ENCODE data around the gene RAD51B.

Gene RAD51B

DNA sequence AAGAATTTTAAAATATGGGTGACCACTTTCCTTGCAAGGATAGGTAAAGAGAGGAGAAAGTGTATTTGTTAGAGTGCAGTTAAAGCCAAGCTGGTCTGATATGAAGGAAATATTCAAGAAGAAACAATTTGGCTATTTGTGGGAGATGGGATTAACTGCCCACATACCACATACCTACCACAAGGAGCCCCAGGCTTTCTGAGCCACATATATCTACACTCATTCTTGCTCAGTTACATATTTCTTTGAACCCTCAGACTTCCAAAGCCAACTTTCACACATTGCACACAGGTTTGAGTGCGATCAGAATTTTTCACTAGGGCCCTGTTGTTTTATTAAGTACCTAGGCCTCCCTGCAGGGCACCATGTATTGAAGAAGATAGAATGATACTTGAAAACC, 643.1 kb downstream of the RAD51B start:
- DNase-seq (ENCODE audit: low read depth in 2 of 2): no peak

GRCh38 chr14:68463299-68463698, 643.7 kb downstream of the RAD51B start:
- no peak for DNase-seq (ENCODE audit: low read depth in 2 of 2)

DNA sequence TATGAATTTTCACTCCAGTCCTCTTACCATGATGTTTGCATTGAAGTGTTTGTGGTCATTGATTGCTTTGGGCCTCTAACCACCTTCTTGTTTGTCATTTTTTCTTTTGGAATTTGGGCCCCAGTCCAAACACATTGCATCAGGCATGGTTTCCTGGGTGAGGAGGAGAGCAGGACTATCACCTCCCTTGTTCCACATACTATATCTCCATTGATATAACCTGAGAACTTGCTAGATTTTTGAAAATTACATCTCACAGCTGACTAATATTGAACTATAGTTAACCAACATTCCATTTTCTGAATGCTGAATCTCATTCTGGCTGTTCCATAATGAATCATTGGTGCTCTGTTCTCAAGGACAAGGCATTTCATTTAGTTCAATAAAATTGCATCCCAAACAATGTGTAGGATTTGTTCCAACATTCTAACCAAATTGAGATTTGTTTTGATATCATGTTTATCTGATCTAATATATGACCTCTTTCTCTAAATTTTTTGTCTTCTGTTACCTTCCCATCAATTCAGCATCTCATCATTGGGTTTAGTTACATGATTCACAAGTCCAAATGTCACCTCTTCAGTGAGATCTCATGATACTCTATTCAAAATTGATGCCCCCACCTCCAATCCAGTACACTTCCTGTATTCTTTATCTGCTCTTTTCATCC, 644.3 kb downstream of the RAD51B start:
- no peak for DNase-seq (ENCODE audit: low read depth in 2 of 2)

GRCh38 chr14:68464711-68465110, 645.1 kb downstream of the RAD51B start:
- no peak for DNase-seq (ENCODE audit: low read depth in 2 of 2)

DNA sequence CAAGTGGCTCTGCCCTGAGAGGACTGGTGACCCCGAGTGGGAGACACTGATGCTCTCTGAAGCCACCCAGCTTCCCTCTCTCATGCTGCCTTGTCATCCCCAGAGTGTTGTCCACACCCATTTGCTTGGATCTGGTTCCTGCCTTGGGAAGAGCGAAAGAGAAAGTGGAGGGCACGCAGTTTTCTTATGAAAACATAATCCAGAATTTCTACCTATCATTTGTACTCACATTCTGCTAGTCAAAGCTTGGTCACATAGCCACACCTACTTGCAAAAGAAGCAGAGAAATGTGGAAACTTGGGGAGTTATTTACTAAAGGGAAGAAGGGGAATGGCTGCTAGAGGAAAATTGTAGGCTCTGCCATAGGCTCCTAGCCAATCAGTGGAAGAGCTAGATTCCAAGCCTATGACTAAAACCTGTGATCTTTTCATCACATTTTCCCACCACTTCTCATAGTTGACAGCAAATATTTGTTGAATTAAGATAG, 647.0 kb downstream of the RAD51B start:
- no peak for DNase-seq (ENCODE audit: low read depth in 2 of 2)

DNA sequence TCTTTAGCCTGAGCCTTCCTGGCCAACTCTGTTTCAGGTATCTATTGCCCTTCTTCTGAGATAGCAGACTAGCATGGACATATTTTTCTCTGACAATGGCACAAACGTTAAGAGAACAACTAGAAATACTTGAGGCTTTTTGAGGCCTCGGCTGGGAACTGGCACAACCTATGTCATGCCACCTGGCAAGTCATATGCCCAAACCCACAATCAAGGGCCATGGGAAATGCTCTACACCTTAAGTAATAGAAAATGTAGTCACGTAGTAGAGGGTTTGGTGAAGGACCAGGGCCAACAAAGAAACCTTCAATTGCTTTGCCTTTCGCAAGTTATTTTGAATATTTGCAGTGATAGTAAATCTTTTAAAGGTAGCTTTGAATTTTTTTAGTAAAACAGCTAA, 647.8 kb downstream of the RAD51B start:
- DNase-seq (ENCODE audit: low read depth in 2 of 2): no peak

DNA sequence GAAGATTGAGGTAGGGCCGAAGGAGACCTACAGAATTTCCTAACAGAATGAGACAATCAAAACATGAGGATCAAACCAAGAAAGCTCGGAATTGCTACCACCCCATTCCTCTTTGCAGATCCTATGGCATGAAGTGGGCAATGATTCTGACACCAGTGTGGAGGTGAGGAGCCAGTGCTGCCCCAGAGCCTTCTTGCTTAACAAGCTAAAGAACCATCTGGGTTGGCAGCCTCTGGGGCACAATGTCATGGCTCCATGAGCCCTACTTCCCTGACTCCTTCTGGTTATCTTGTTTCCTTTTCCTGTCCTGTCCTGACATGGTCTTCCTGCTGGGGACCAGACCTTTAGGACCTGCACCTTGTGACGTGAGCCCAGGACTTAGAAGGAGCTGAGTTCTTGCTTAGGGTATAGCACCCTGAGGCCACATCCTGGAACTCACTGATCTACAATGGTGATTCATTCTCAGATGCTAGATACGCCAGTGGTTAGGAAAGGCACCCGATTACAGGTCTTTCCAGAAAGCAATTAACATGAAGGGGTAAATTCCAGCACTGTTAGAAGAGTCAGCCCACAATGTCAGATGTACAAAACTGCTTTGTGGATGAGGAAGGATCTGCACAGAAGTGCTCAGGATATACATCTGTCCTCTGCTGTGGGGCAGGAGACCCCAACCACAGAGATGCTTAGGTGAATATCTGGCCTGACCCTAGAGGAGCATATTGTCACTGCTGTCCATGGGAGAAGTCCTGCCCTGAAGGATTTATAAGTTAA, 649.0 kb downstream of the RAD51B start:
- DNase-seq (ENCODE audit: low read depth in 2 of 2): no peak

DNA sequence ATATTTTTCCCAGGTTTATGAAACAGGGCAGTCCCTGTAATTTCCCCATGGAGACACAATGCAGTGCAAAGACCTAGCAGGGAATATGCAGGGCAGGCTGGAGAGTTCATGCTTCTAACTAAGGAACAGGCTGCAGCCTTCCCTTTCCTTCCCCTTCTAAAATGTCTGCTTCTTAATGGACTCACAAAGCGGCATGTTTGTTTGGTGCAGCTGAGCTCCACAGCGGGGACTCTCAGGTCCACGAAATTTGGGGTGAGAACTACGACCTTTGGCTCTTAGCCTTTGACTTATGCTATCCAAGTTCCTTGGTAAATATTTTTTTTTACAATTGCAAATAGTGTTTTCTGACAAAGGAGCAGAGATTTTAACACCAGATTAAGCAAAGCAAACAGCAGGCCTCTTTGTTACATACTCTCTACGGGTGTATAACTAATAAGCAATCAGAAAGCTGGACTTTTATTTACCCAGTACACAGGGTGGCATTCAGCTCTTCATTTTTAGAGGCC, 649.7 kb downstream of the RAD51B start:
- no peak for DNase-seq (ENCODE audit: low read depth in 2 of 2)

GRCh38 chr14:68470361-68470760, 650.8 kb downstream of the RAD51B start:
- no peak for DNase-seq (ENCODE audit: low read depth in 2 of 2)

DNA sequence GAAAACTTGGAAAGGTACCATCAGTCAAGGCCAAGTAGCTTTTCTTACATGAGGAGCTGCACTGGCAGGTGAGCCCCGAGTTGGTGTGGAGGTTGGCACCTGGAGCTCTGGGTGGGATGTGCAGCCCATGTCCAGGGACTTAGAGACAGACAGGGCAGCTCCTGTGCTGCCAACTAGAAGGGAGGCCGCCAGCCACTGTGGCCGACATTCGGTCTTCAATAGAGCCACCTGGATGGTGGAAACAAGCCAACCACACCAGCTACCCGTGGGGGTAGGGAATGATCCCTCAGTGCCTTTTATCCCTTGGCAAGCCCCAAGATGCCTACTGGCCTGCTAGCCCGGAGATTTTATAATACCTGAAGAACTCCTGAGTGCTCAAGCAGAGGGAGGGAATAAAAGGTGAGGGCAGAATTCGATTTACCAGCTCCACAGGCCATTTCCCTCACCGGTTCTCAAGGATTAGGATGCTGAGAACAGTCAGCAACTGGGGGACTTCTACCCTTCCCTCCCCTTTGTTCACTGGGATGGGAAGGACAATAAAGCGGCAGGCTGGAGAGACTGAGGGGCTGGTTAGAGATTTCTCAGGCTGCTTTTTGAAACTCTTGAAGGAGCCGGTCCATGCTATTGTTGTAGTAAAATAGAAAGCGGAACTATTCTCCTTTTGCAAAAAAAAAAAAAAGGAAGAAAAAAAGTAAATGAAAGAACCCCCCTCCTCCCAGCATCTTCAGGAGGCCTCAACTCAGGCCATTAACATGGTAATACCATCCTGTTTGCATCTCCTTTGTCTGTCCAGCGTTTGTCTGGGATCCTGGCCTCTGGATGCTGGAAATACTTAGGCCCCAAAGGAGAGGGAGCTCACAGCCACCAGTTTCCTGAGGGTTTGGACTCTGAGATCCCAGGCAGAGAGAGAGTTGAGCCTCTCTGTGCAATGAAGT, 651.7 kb downstream of the RAD51B start:
- no peak for DNase-seq (ENCODE audit: low read depth in 2 of 2)

DNA sequence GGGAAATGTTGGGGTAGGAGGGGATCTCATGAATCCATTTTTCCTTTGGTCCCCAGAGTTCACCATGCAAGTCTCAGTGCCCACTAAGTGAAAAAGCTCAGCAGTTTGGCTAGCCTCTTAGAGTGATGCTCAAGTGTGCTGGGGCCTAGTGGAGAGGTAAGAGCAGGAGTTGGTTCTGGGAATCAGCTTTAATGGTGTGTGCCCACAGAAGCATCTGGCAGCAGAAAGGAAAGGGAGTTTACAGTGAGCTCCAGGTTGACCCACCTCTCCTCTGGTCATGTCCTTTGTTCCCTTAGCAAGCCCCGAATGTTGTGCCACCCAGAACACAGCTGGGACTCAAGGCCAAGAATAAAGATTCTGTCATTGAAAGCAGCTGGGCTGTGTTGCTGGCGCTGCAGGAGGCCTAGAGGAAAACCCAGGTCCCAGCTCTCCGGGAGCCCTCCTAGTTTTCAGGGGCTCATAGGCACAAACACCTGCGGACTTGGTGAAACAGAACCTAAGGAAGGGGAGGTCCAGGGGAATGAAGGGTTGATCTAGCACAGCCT, 652.5 kb downstream of the RAD51B start:
- DNase-seq (ENCODE audit: low read depth in 2 of 2): no peak

DNA sequence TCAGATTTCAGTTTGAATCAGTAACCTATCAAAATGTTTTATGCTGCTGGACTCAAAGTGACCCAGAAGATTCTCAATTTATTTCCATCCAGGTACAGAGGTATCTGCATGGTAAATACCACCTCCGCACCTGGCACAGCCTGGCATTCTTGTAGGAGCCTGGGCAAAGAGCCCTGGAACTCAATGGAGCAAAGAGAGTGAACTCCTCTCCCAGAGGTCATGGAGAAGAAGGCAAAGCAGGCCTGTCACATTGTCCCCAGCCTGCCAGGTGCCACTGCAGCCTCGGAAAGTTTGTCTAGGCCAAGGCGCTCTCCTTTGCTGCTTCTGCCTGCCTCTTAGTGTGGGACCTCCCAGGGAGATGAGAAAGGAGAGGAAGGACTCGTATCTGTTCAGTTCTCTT, 653.5 kb downstream of the RAD51B start:
- DNase-seq (ENCODE audit: low read depth in 2 of 2): no peak

- DNase-seq (ENCODE audit: low read depth in 2 of 2): no peak
These were observed 654.2 kb downstream of the RAD51B start for GRCh38 chr14:68473794-68474193.

GRCh38 chr14:68474741-68475140, 655.2 kb downstream of the RAD51B start:
- DNase-seq (ENCODE audit: low read depth in 2 of 2): no peak

DNA sequence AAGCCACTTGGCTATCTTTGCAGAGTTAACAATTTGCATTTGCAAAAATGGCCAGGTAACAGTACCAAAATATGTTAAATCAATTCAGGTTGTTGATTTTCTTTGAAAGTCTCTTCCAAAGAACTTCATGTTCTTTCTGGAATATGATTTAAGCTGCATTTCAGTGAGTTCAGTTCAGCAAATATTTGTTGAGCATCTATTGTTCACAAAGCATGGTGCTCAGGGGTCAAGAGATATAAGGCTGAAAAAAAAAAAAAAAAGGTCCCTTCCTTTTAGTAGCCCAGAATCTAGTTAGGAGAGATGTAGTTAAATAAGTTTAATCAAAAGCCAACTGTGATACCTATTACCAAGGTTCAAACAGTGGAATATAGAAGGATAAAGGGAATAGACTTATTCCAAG, 656.2 kb downstream of the RAD51B start:
- no peak for DNase-seq (ENCODE audit: low read depth in 2 of 2)

- no peak for DNase-seq (ENCODE audit: low read depth in 2 of 2)
These were observed 656.9 kb downstream of the RAD51B start for GRCh38 chr14:68476212-68477109.

- DNase-seq (ENCODE audit: low read depth in 2 of 2): no peak
These were observed 657.5 kb downstream of the RAD51B start for GRCh38 chr14:68477110-68477455.

- DNase-seq (ENCODE audit: low read depth in 2 of 2): no peak
These were observed 658.0 kb downstream of the RAD51B start for GRCh38 chr14:68477461-68478085.

- no peak for DNase-seq (ENCODE audit: low read depth in 2 of 2)
These were observed 659.7 kb downstream of the RAD51B start for GRCh38 chr14:68479247-68479646.

GRCh38 chr14:68482018-68482417, 662.4 kb downstream of the RAD51B start:
- no peak for DNase-seq (ENCODE audit: low read depth in 2 of 2)
